Activated CD4-positive, alpha-beta T cell treated with anti-CD3 and anti-CD28 coated beads for 36 hours (primary cell): Measurements from ENCODE around the gene C17orf50. TPM values are rescaled to one million over a fixed set of nuclear protein-coding genes. Genes with fewer than 3 reads are reported as not detected.
"Not testable (repeated sequence)": the region's sequence is repeated elsewhere in the genome, so short reads cannot be mapped to it uniquely, and the experiment has no call there.

Source experiments
- ATAC-seq: fragments of 200-7000 bp; cut with Tn5 transposase; one replicate; pipeline ENCODE4 v1.10.0; 2021; ENCODE audit warnings: mild to moderate bottlenecking, moderate library complexity
- CTCF ChIA-PET: fragments of 350-600 bp; sonication (Branson Sonifier 250); formaldehyde crosslinking; loops from one replicate; lab custom pipeline; 2021; ENCODE audit warnings: antibody characterized with exemption; lab: Charles Lee
- POLR2A ChIA-PET: fragments of 350-600 bp; sonication (Branson Sonifier 250); formaldehyde crosslinking; loops from one replicate; lab custom pipeline; 2021; ENCODE audit warnings: antibody characterized with exemption, inconsistent platforms; lab: Charles Lee
- DNase-seq: peaks from one replicate; pipeline ENCODE4 v3.0.0-alpha.2; 2020
- H3K27ac Mint-ChIP-seq: one replicate; pipeline ENCODE4 v1.8.0; 2021; ENCODE audit warnings: mixed read lengths
- H3K27me3 Mint-ChIP-seq: one replicate; pipeline ENCODE4 v1.8.0; 2021; ENCODE audit warnings: mixed read lengths
- H3K36me3 Mint-ChIP-seq: one replicate; pipeline ENCODE4 v1.8.0; 2021; ENCODE audit warnings: low read depth, mixed read lengths
- H3K4me1 Mint-ChIP-seq: one replicate; pipeline ENCODE4 v1.8.0; 2021; ENCODE audit warnings: mixed read lengths
- H3K4me3 Mint-ChIP-seq: one replicate; pipeline ENCODE4 v1.8.0; 2021; ENCODE audit warnings: mild to moderate bottlenecking, moderate library complexity, mixed read lengths
- H3K9me3 Mint-ChIP-seq: one replicate; pipeline ENCODE4 v1.8.0; 2021; ENCODE audit warnings: low read depth, mixed read lengths
- intact Hi-C, 2 experiments: fragments of 100-400 bp; cut with DNase I in 1 of 2; cut with micrococcal nuclease in 1 of 2; formaldehyde crosslinking; loops; one replicate each; pipeline versions ENCODE4 v1.14.2 to v1.15.1; 2022 to 2024; cut with DNase I, micrococcal nuclease
- total RNA-seq, 2 experiments: library from RNA; stranded (reverse); gene quantifications; one replicate each; pipeline ENCODE4 v1.2.3, GENCODE V29; 2021

C17orf50 gene
- total RNA-seq, 2 experiments from 2014 or later, result not detected

- POLR2A ChIA-PET, result no interaction called here
- CTCF ChIA-PET, result interaction anchor here (0.7 to 6.5 kb wide), 4 partner anchors 14 to 132 kb away, joined by 3 to 99 read pairs (median 4); no protein-coding TSS in a partner anchor
- H3K27me3 Mint-ChIP-seq, result peaks cover 37% of the 10 kb centered on the region
- intact Hi-C loops, result loop anchor here (5.0 to 10.0 kb wide), 4 partner anchors 208 to 750 kb away; partner anchors contain the start of gene SLFN12L (in 1 of the 2)
- no peak overlapping the region for H3K27ac Mint-ChIP-seq
- no peak for DNase-seq
- H3K4me3 Mint-ChIP-seq, result no peak overlapping the region
- no peaks in the 10 kb centered on the region for H3K36me3 Mint-ChIP-seq
- ATAC-seq, result no peak
- H3K9me3 Mint-ChIP-seq, result no peaks in the 10 kb centered on the region
- H3K4me1 Mint-ChIP-seq, result peaks cover 25% of the 10 kb centered on the region
Measured at GRCh38 chr17:35745246-35745645, 15.4 kb upstream of the C17orf50 start.

GRCh38 chr17:35745749-35746320 lies 14.9 kb upstream of the C17orf50 start:
- ChIA-PET POLR2A (no interaction called here), CTCF (interaction anchor here (6.5 kb wide), 1 partner anchor 133 kb away, joined by 99 read pairs; no protein-coding TSS in a partner anchor)
- Mint-ChIP-seq H3K4me3 (no peak overlapping the region), H3K36me3 (no peaks in the 10 kb centered on the region), H3K9me3 (no peaks in the 10 kb centered on the region), H3K4me1 (peaks cover 30% of the 10 kb centered on the region), H3K27ac (no peak overlapping the region), H3K27me3 (peaks cover 41% of the 10 kb centered on the region)
- DNase-seq (no peak), ATAC-seq (no peak)
- intact Hi-C loops, result loop anchor here (2.0 to 10.0 kb wide), 5 partner anchors 189 to 751 kb away; partner anchors contain the start of gene SLFN12L (in 1 of the 2)

GRCh38 chr17:35747540-35748017 lies 13.1 kb upstream of the C17orf50 start:
- Mint-ChIP-seq H3K27me3 (peaks cover 33% of the 10 kb centered on the region), H3K36me3 (no peaks in the 10 kb centered on the region), H3K9me3 (no peaks in the 10 kb centered on the region), H3K27ac (no peak overlapping the region), H3K4me1 (peaks cover 23% of the 10 kb centered on the region), H3K4me3 (no peak overlapping the region)
- CTCF ChIA-PET, result interaction anchor here (0.6 to 6.5 kb wide), 51 partner anchors 8 to 1328 kb away, joined by 3 to 99 read pairs (median 4); no protein-coding TSS in a partner anchor
- peak; percentile 90 for DNase-seq
- ATAC-seq, result peak; percentile 91
- POLR2A ChIA-PET, result no interaction called here
- intact Hi-C loops, result loop anchor here (1.0 to 10.0 kb wide), 9 partner anchors 134 to 753 kb away; partner anchors contain the start of gene SLFN12L (in 1 of the 2)

GRCh38 chr17:35748341-35748841 lies 12.3 kb upstream of the C17orf50 start:
- Mint-ChIP-seq H3K36me3 (no peaks in the 10 kb centered on the region), H3K4me3 (no peak overlapping the region), H3K27ac (no peak overlapping the region), H3K4me1 (peaks cover 23% of the 10 kb centered on the region), H3K27me3 (peaks cover 32% of the 10 kb centered on the region), H3K9me3 (no peaks in the 10 kb centered on the region)
- POLR2A ChIA-PET, result interaction anchor here (0.6 kb wide), 1 partner anchor 390 kb away, joined by 3 read pairs; no protein-coding TSS in a partner anchor
- ATAC-seq (peak; percentile 25), DNase-seq (peak; percentile 20)
- CTCF ChIA-PET, result interaction anchor here (0.6 to 6.5 kb wide), 18 partner anchors 11 to 739 kb away, joined by 3 to 99 read pairs (median 4); no protein-coding TSS in a partner anchor
- intact Hi-C loops, result loop anchor here (5.0 to 10.0 kb wide), 4 partner anchors 211 to 754 kb away; partner anchors contain the start of gene SLFN12L (in 1 of the 2)

- no peak for ATAC-seq
- intact Hi-C loops, result loop anchor here (5.0 to 10.0 kb wide), 4 partner anchors 212 to 754 kb away; partner anchors contain the start of gene SLFN12L (in 1 of the 2)
- no peak overlapping the region for H3K27ac Mint-ChIP-seq
Measured at GRCh38 chr17:35748979-35749378, 11.7 kb upstream of the C17orf50 start.

GRCh38 chr17:35749560-35750412 lies 10.9 kb upstream of the C17orf50 start:
- CTCF ChIA-PET, result interaction anchor here (0.6 to 6.5 kb wide), 6 partner anchors 14 to 137 kb away, joined by 3 to 99 read pairs (median 6); no protein-coding TSS in a partner anchor

More at GRCh38 chr17:35748979-35749378, 11.7 kb upstream of the C17orf50 start:
- no peaks in the 10 kb centered on the region for H3K9me3 Mint-ChIP-seq
- POLR2A ChIA-PET, result no interaction called here
- H3K27me3 Mint-ChIP-seq, result peaks cover 29% of the 10 kb centered on the region
- H3K4me3 Mint-ChIP-seq, result no peak overlapping the region
- CTCF ChIA-PET, result interaction anchor here (0.6 to 6.5 kb wide), 9 partner anchors 10 to 141 kb away, joined by 3 to 99 read pairs (median 4); no protein-coding TSS in a partner anchor
- H3K4me1 Mint-ChIP-seq, result peaks cover 23% of the 10 kb centered on the region
- H3K36me3 Mint-ChIP-seq, result no peaks in the 10 kb centered on the region
- DNase-seq, result no peak

GRCh38 chr17:35750526-35751395 lies 9.9 kb upstream of the C17orf50 start:
- Mint-ChIP-seq H3K4me1 (peaks cover 23% of the 10 kb centered on the region), H3K27ac (no peak overlapping the region), H3K9me3 (no peaks in the 10 kb centered on the region), H3K36me3 (no peaks in the 10 kb centered on the region), H3K27me3 (peaks cover 25% of the 10 kb centered on the region), H3K4me3 (no peak overlapping the region)
- DNase-seq (no peak), ATAC-seq (no peak)
- ChIA-PET POLR2A (no interaction called here), CTCF (interaction anchor here (0.6 to 6.5 kb wide), 4 partner anchors 13 to 138 kb away, joined by 3 to 99 read pairs (median 8); no protein-coding TSS in a partner anchor)
- intact Hi-C loops, result no loop called here

More at GRCh38 chr17:35749560-35750412, 10.9 kb upstream of the C17orf50 start:
- H3K4me3 Mint-ChIP-seq, result no peak overlapping the region
- intact Hi-C loops, result loop anchor here (5.0 to 10.0 kb wide), 4 partner anchors 212 to 755 kb away; partner anchors contain the start of gene SLFN12L (in 1 of the 2)
- POLR2A ChIA-PET, result no interaction called here
- no peaks in the 10 kb centered on the region for H3K36me3 Mint-ChIP-seq
- ATAC-seq (peak; percentile 6), DNase-seq (peak; percentile 51)
- peaks cover 23% of the 10 kb centered on the region for H3K4me1 Mint-ChIP-seq
- H3K27me3 Mint-ChIP-seq, result peaks cover 27% of the 10 kb centered on the region
- no peaks in the 10 kb centered on the region for H3K9me3 Mint-ChIP-seq
- no peak overlapping the region for H3K27ac Mint-ChIP-seq

GRCh38 chr17:35751541-35751940 lies 9.1 kb upstream of the C17orf50 start:
- ATAC-seq, result not testable (repeated sequence)

GRCh38 chr17:35752471-35752870 lies 8.2 kb upstream of the C17orf50 start:
- H3K27ac Mint-ChIP-seq, result no peak overlapping the region
- no peaks in the 10 kb centered on the region for H3K36me3 Mint-ChIP-seq
- no peaks in the 10 kb centered on the region for H3K9me3 Mint-ChIP-seq
- H3K4me3 Mint-ChIP-seq, result no peak overlapping the region
- ChIA-PET CTCF (interaction anchor here (1.2 kb wide), 1 partner anchor 67 kb away, joined by 4 read pairs; no protein-coding TSS in a partner anchor), POLR2A (no interaction called here)
- H3K27me3 Mint-ChIP-seq, result peaks cover 25% of the 10 kb centered on the region
- no peak for DNase-seq
- H3K4me1 Mint-ChIP-seq, result peaks cover 23% of the 10 kb centered on the region
- intact Hi-C loops, result no loop called here
- ATAC-seq, result no peak

More at GRCh38 chr17:35751541-35751940, 9.1 kb upstream of the C17orf50 start:
- intact Hi-C loops, POLR2A ChIA-PET, H3K36me3 Mint-ChIP-seq, H3K27ac Mint-ChIP-seq, DNase-seq, CTCF ChIA-PET, H3K9me3 Mint-ChIP-seq, H3K4me3 Mint-ChIP-seq: not testable (repeated sequence)
- Mint-ChIP-seq H3K27me3 (peaks cover 25% of the 10 kb centered on the region), H3K4me1 (peaks cover 23% of the 10 kb centered on the region)
